HPDE6-E6E7 (cell line): Measurements from ENCODE around the gene BTBD19.
"Not testable (repeated sequence)": the region's sequence is repeated elsewhere in the genome, so short reads cannot be mapped to it uniquely, and the experiment has no call there.

Experiments
- DNase-seq: peaks from one replicate; pipeline ENCODE4 v3.0.0; 2011; ENCODE audit warnings: missing footprints; ENCODE audit errors: extremely low spot score

Gene BTBD19

GRCh38 chr1:44828003-44828651 lies 19.8 kb downstream of the BTBD19 start:
- DNase-seq = no peak

GRCh38 chr1:44828841-44829440 lies 20.6 kb downstream of the BTBD19 start:
- no peak for DNase-seq

- DNase-seq = no peak
Observed at GRCh38 chr1:44829506-44830384, 21.4 kb downstream of the BTBD19 start.

- DNase-seq = no peak
Observed at GRCh38 chr1:44830900-44831304, 22.6 kb downstream of the BTBD19 start.

GRCh38 chr1:44831516-44831915 lies 23.2 kb downstream of the BTBD19 start:
- DNase-seq = no peak

GRCh38 chr1:44832056-44832705 lies 23.9 kb downstream of the BTBD19 start:
- no peak for DNase-seq

- no peak for DNase-seq
Observed at GRCh38 chr1:44834328-44834727, 26.0 kb downstream of the BTBD19 start.

GRCh38 chr1:44835738-44836675 lies 27.7 kb downstream of the BTBD19 start:
- peak; percentile 58 for DNase-seq

GRCh38 chr1:44838294-44838693 lies 30.0 kb downstream of the BTBD19 start:
- not testable (repeated sequence) for DNase-seq

GRCh38 chr1:44839576-44839975 lies 31.3 kb downstream of the BTBD19 start:
- no peak for DNase-seq

- DNase-seq = no peak
Observed at GRCh38 chr1:44842486-44842861, 34.2 kb downstream of the BTBD19 start.

GRCh38 chr1:44842862-44843655 lies 34.7 kb downstream of the BTBD19 start, which contains the start of gene PTCH2:
Gene PTCH2 (minus strand): TSS chr1:44843253. CDS start chr1:44842932, 321 bp downstream.
- DNase-seq = no peak

- DNase-seq = no peak
Observed at GRCh38 chr1:44846985-44847384, 38.7 kb downstream of the BTBD19 start.

GRCh38 chr1:44847845-44848244 lies 39.5 kb downstream of the BTBD19 start:
- no peak for DNase-seq

GRCh38 chr1:44848456-44849181 lies 40.3 kb downstream of the BTBD19 start:
- DNase-seq = no peak

- DNase-seq = no peak
Observed at GRCh38 chr1:44849575-44850132, 41.3 kb downstream of the BTBD19 start.

- no peak for DNase-seq
Observed at GRCh38 chr1:44851308-44851707, 43.0 kb downstream of the BTBD19 start.

GRCh38 chr1:44853201-44853600 lies 44.9 kb downstream of the BTBD19 start:
- no peak for DNase-seq

GRCh38 chr1:44854970-44855369 lies 46.6 kb downstream of the BTBD19 start:
- no peak for DNase-seq
